Thoracic aorta (tissue), 2 donors: ENCODE measurements around the gene POU2F3. TPM values are rescaled to one million over a fixed set of nuclear protein-coding genes. Genes with fewer than 3 reads are reported as not detected.
"Not testable (repeated sequence)": the region's sequence is repeated elsewhere in the genome, so short reads cannot be mapped to it uniquely, and the experiment has no call there.

Source experiments
- ATAC-seq: fragments of 150-250 bp; one replicate; pipeline ENCODE4 v1.8.0; 2017; ENCODE audit warnings: low read depth; ENCODE audit not compliant: insufficient number of reproducible peaks, low FRiP score
- DNase-seq: peaks from one replicate; pipeline ENCODE4 v3.0.0-alpha.2; 2020; ENCODE audit warnings: low spot score
- H3K27ac ChIP-seq, 2 donors: fragments of 200-600 bp; sonication (generic); 1 replicate in 1 of 2; 2 replicates in 1 of 2; pipeline ENCODE4 v1.5.1; 2016; ENCODE audit warnings: mild to moderate bottlenecking in 2 of 2, moderate library complexity in 2 of 2
- H3K27me3 ChIP-seq: fragments of 200-600 bp; sonication (generic); replicated peaks from 2 replicates; pipeline ENCODE4 v1.6.0; 2016; ENCODE audit warnings: mild to moderate bottlenecking; ENCODE audit not compliant: insufficient read depth
- H3K36me3 ChIP-seq: fragments of 200-600 bp; sonication (generic); one replicate; pipeline ENCODE4 v1.5.1; 2016
- H3K4me1 ChIP-seq, 2 donors: fragments of 200-600 bp; sonication (generic); 1 replicate in 1 of 2; 2 replicates in 1 of 2; pipeline versions ENCODE4 v1.5.1 to v1.6.0; 2016; ENCODE audit warnings: low read depth in 2 of 2, mild to moderate bottlenecking in 1 of 2; ENCODE audit not compliant: control insufficient read depth in 1 of 2
- H3K4me3 ChIP-seq: fragments of 200-600 bp; sonication (generic); 2 replicates; pipeline ENCODE4 v1.5.1; 2016; ENCODE audit warnings: mild to moderate bottlenecking
- H3K9me3 ChIP-seq: fragments of 200-600 bp; sonication (generic); 2 replicates; pipeline ENCODE4 v1.5.1; 2016
- CTCF ChIP-seq: fragments of 200-600 bp; sonication (generic); IDR thresholded peaks from one replicate; pipeline ENCODE4 v1.5.1; 2019; ENCODE audit warnings: antibody characterized with exemption
- total RNA-seq, 2 donors: library from RNA; depleted of rRNA; stranded (reverse); fragments of >200 nt; gene quantifications; one replicate each; pipeline versions ENCODE4 v1.1.0 to v1.2.3, GENCODE V29; 2016

POU2F3 gene
- total RNA-seq, 2 donors from 2014 or later, result not detected

GRCh38 chr11:120248551-120249278, 8.8 kb downstream of the POU2F3 start:
- no peaks in the 10 kb centered on the region for H3K4me1 ChIP-seq
- no peak overlapping the region for H3K27ac ChIP-seq
- DNase-seq (no peak), ATAC-seq (no peak)
- no peak overlapping the region for H3K4me3 ChIP-seq
- H3K36me3 ChIP-seq, result no peaks in the 10 kb centered on the region
- TF ChIP-seq CTCF, result no peak
- H3K27me3 ChIP-seq, result no peaks in the 10 kb centered on the region
- no peaks in the 10 kb centered on the region for H3K9me3 ChIP-seq

GRCh38 chr11:120249279-120250262, 9.6 kb downstream of the POU2F3 start:
- Histone ChIP-seq H3K4me1 (no peaks in the 10 kb centered on the region), H3K9me3 (no peaks in the 10 kb centered on the region), H3K4me3 (no peak overlapping the region), H3K27ac (no peak overlapping the region), H3K27me3 (no peaks in the 10 kb centered on the region), H3K36me3 (no peaks in the 10 kb centered on the region)
- no peak for ATAC-seq
- no peak for TF ChIP-seq CTCF
- no peak for DNase-seq

- not testable (repeated sequence) for H3K4me3 ChIP-seq, H3K9me3 ChIP-seq, H3K27me3 ChIP-seq, H3K27ac ChIP-seq, H3K4me1 ChIP-seq, DNase-seq, H3K36me3 ChIP-seq, ATAC-seq
Measured at GRCh38 chr11:120253377-120253776, 13.4 kb downstream of the POU2F3 start.

- Histone ChIP-seq H3K9me3 (no peaks in the 10 kb centered on the region), H3K4me3 (no peak overlapping the region), H3K27me3 (no peaks in the 10 kb centered on the region), H3K4me1 (no peaks in the 10 kb centered on the region), H3K36me3 (no peaks in the 10 kb centered on the region), H3K27ac (no peak overlapping the region)
- DNase-seq (no peak), ATAC-seq (no peak)
- TF ChIP-seq CTCF, result no peak
Measured at GRCh38 chr11:120254788-120255518, 15.0 kb downstream of the POU2F3 start.

- Histone ChIP-seq H3K9me3 (no peaks in the 10 kb centered on the region), H3K4me3 (no peak overlapping the region), H3K27ac (no peak overlapping the region), H3K36me3 (no peaks in the 10 kb centered on the region), H3K27me3 (no peaks in the 10 kb centered on the region), H3K4me1 (no peaks in the 10 kb centered on the region)
- ATAC-seq (no peak), DNase-seq (no peak)
- TF ChIP-seq CTCF, result no peak
Measured at GRCh38 chr11:120255519-120255866, 15.6 kb downstream of the POU2F3 start.
